GM12878 (cell line): Measurements from ENCODE around the gene CARD11.

Source experiments
- ATF2 ChIP-seq: IDR thresholded peaks from 2 replicates; pipeline ENCODE4 v1.6.1; 2012; ENCODE audit warnings: low read length, inconsistent platforms
- CTCF ChIP-seq, 3 experiments: IDR thresholded peaks in 2 of 3; conservative IDR thresholded peaks in 1 of 3; 2 replicates each; pipeline ENCODE4 v1.5.1; 2011; ENCODE audit warnings: low read depth in 3 of 3, low read length in 3 of 3, mild to moderate bottlenecking in 3 of 3, control low read depth in 2 of 3, moderate library complexity in 2 of 3, inconsistent platforms in 1 of 3, mixed read lengths in 1 of 3; ENCODE audit not compliant: control insufficient read depth in 2 of 3, insufficient read depth in 1 of 3; ENCODE audit errors: extremely low read depth in 1 of 3
- EZH2 ChIP-seq: IDR thresholded peaks from 2 replicates; pipeline ENCODE4 v1.6.1; 2012; ENCODE audit warnings: low read depth, mild to moderate bottlenecking, control low read depth, inconsistent platforms, low read length, borderline replicate concordance; ENCODE audit not compliant: control insufficient read depth
- NKRF ChIP-seq: fragments of 450-650 bp; conservative IDR thresholded peaks from 2 replicates; pipeline ENCODE4 v1.6.1; 2017; ENCODE audit warnings: mild to moderate bottlenecking, moderate library complexity
- NRF1 ChIP-seq: conservative IDR thresholded peaks from 2 replicates; pipeline ENCODE4 v1.6.1; 2011; ENCODE audit warnings: mild to moderate bottlenecking, low read depth, low read length, improper control_type of control experiment
- POLR2A ChIP-seq: IDR thresholded peaks from 2 replicates; pipeline ENCODE4 v1.6.1; 2011; ENCODE audit warnings: low read depth, mild to moderate bottlenecking, low read length
- TCF3 ChIP-seq: IDR thresholded peaks from 2 replicates; pipeline ENCODE4 v1.6.1; 2012; ENCODE audit warnings: low read depth, mild to moderate bottlenecking, low read length, borderline replicate concordance; ENCODE audit not compliant: insufficient read depth
- ZBTB40 ChIP-seq: fragments of 450-650 bp; IDR thresholded peaks from 2 replicates; pipeline ENCODE4 v1.6.1; 2016; ENCODE audit warnings: mild to moderate bottlenecking, moderate library complexity, borderline replicate concordance
- ZNF274 ChIP-seq: IDR thresholded peaks from one replicate; pipeline ENCODE4 v1.8.0; 2011; ENCODE audit not compliant: insufficient read length, insufficient read depth

- TF ChIP-seq EZH2 (no peak), NRF1 (no peak), ATF2 (no peak), ZNF274 (no peak), POLR2A (no peak), CTCF (IDR thresholded peaks at IDR 0.05 in 2 of 3, conservative IDR thresholded peaks at IDR 0.05 in 1 of 3; ENCODE audit: control insufficient read depth in 2 of 3, extremely low read depth in 1 of 3, insufficient read depth in 1 of 3, low read depth in 3 of 3, low read length in 3 of 3) (no peak), ZBTB40 (no peak), TCF3 (no peak), NKRF (no peak)
Measured at GRCh38 chr7:2922348-2922691, 121.3 kb downstream of the CARD11 start.
